Panc1 (cell line): ENCODE data around the gene ELK3. TPM values are rescaled to one million over a fixed set of nuclear protein-coding genes. Genes with fewer than 3 reads are reported as not detected.

ENCODE experiments used
- ATAC-seq: fragments of 200-7000 bp; cut with Tn5 transposase; 2 replicates; pipeline ENCODE4 v1.9.1; 2020; ENCODE audit warnings: mild to moderate bottlenecking, moderate library complexity
- BruUV-seq: library from RNA; stranded (reverse); fragments of 400-500 nt; replicated peaks from 2 replicates; lab custom pipeline; 2021; lab: Mats Ljungman, UMichigan
- CTCF ChIA-PET: fragments of 300-600 bp; sonication (Branson Sonifier 250); formaldehyde crosslinking; loops from one replicate; lab custom pipeline; 2022; ENCODE audit warnings: antibody characterized with exemption; lab: Charles Lee
- POLR2A ChIA-PET: fragments of 300-600 bp; sonication (Branson Sonifier 250); formaldehyde crosslinking; loops from one replicate; lab custom pipeline; 2022; ENCODE audit warnings: antibody characterized with exemption; lab: Charles Lee
- DNase-seq: peaks from one replicate; pipeline ENCODE4 v3.0.0-alpha.2; 2010; ENCODE audit warnings: low read depth, low spot score
- H3K27ac ChIP-seq: 2 replicates; pipeline ENCODE4 v1.5.1; 2011; ENCODE audit warnings: mild to moderate bottlenecking, low read length, inconsistent platforms
- H3K27me3 ChIP-seq: fragments of 200-500 bp; sonication (Bioruptor generic); 2 replicates; pipeline ENCODE4 v1.6.0; 2014; ENCODE audit warnings: low read length, inconsistent platforms; ENCODE audit not compliant: control insufficient read depth, insufficient read depth
- H3K36me3 ChIP-seq: fragments of 200-500 bp; sonication (Bioruptor generic); 2 replicates; pipeline ENCODE4 v1.5.1; 2014; ENCODE audit warnings: inconsistent platforms, mild to moderate bottlenecking, low read length, moderate library complexity; ENCODE audit not compliant: control insufficient read depth, insufficient read depth
- H3K4me1 ChIP-seq: 2 replicates; pipeline ENCODE4 v1.5.1; 2011; ENCODE audit warnings: inconsistent platforms, mild to moderate bottlenecking, low read length, moderate library complexity; ENCODE audit not compliant: control insufficient read depth, insufficient read depth
- H3K4me3 ChIP-seq, 2 experiments: 2 replicates each; pipeline ENCODE4 v1.5.1; 2011 to 2012; ENCODE audit warnings: low read depth in 2 of 2, low read length in 2 of 2, mild to moderate bottlenecking in 2 of 2, inconsistent platforms in 1 of 2, moderate library complexity in 1 of 2
- H3K9me3 ChIP-seq: fragments of 200-500 bp; sonication (Bioruptor generic); 2 replicates; pipeline ENCODE4 v1.5.1; 2014; ENCODE audit warnings: low read depth, mild to moderate bottlenecking, inconsistent platforms, low read length, moderate library complexity; ENCODE audit not compliant: control insufficient read depth, insufficient read depth
- POLR2AphosphoS5 ChIP-seq: IDR thresholded peaks from 2 replicates; pipeline ENCODE4 v1.6.1; 2012; ENCODE audit warnings: mild to moderate bottlenecking, low read depth, low read length, moderate library complexity
- SIN3A ChIP-seq: IDR thresholded peaks from 2 replicates; pipeline ENCODE4 v1.6.1; 2012; ENCODE audit warnings: low read depth, mild to moderate bottlenecking, low read length, moderate library complexity, borderline replicate concordance; ENCODE audit not compliant: insufficient read depth
- TCF7L2 ChIP-seq: IDR thresholded peaks from 2 replicates; pipeline ENCODE4 v1.6.1; 2011; ENCODE audit warnings: mild to moderate bottlenecking, low read depth, low read length, inconsistent platforms
- in situ Hi-C: cut with HindIII; loops from 2 replicates; pipeline ENCODE4 v1.10.0; 2016; ENCODE audit warnings: low sequenced_read_pairs, low pct_unique_long_range_greater_than_20kb
- intact Hi-C: fragments of 100-400 bp; cut with micrococcal nuclease; formaldehyde crosslinking; loops from one replicate; pipeline ENCODE4 v1.10.0; 2022; ENCODE audit not compliant: unreplicated experiment
- total RNA-seq: library from RNA; stranded (reverse); gene quantifications from one replicate; pipeline ENCODE4 v1.2.1, GENCODE V29; 2021; ENCODE audit not compliant: unreplicated experiment
- TF ChIP-seq, protein P1 (sequence below), 2 experiments: IDR thresholded peaks; 2 replicates each; pipeline ENCODE4 v1.6.1; 2011 to 2012; ENCODE audit warnings: low read depth in 2 of 2, control low read depth in 1 of 2, low read length in 1 of 2, mild to moderate bottlenecking in 1 of 2, moderate library complexity in 1 of 2; ENCODE audit not compliant: insufficient read depth in 1 of 2
- TF ChIP-seq, protein P2 (sequence below): fragments of 450-650 bp; IDR thresholded peaks from 2 replicates; pipeline ENCODE4 v1.5.1; 2017; ENCODE audit warnings: mild to moderate bottlenecking

ELK3 gene
- total RNA-seq, 1 experiment from 2014 or later, result 25.1 TPM

DNA sequence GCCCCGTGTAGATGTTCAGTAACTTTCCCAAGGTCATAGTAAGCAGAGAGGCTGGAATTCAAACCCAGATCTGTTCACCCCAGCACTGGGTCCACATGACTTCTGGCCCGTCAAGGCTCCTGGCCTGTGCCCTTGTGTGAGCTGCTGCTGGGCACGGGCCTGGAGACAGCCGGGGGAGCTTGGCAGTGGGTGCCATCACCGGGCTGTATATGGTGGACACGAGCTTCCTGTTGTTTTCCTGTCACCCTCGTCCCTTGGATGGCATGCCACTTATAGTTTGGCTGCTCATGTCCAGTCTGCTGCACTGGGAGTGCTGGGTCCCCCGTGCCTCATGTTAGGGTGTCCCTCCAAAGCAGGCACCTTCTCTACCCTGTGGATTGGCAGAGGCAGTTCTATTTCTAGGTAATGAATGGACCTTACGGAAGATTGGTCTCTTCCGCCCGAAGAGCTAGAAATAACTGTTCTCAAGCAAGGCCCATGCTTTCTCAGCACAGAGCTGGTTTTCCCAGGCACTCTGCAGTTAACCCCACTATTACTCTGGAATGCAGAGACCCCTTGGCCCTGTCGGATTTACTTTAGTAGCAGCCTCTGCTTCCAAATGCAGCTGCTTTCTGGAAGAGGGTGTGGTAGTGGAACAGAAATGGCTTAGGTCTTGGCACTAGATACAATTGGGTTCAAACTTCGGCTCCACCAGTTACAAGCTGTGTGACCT lies 44.3 kb downstream of the ELK3 start:
- CTCF ChIA-PET, result no interaction called here

DNA sequence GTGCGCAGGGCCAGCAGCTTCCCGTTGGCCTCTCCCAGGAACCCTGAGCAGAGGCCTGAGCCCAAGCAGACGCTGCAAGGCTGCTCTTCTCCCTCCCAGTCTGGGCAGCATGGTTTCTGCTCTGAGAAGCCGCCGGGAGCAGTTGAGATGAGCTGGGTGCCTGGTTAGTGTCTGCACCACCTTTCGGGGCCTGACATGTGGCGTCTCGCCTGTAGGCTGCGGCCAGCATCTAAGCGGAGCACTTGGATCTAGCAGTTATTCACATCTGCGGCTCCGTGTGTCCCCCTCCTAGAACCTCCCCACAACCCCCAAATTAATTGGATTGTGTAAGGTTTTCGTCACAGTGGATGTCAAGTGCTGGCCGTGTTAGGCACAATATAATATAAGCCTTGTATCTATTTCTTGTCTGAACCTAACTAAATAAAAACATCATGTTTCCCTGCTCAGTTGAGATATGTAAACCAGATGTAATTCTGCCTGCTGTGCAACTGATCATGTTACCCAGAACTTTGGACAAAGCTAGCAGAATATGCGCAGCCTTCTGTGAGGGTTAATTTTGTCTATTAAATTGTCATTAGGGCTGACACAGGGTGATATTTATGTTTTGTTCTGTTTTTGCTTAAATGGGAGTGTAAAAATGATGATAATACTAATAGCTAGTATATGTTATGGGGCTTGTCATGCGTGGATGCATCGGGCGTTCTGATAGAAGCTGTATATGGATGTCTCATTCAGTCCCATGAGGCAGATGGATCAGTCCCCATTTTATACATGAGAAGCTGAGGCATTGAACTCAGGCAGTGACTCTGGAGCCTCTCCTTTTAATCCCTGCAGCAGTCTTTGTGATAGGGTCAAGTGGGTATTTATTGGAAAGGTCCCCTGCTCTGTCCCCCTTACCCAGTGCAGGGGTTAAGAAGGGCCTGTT lies 45.8 kb downstream of the ELK3 start:
- Histone ChIP-seq H3K9me3 (no peaks in the 10 kb centered on the region), H3K27me3 (no peaks in the 10 kb centered on the region), H3K36me3 (no peaks in the 10 kb centered on the region), H3K4me3 (no peak overlapping the region), H3K4me1 (peaks cover 3% of the 10 kb centered on the region; the same call in 1 of the 2 replicates), H3K27ac (no peak overlapping the region)
- ChIA-PET POLR2A (no interaction called here), CTCF (no interaction called here)
- in situ Hi-C loops (no loop called here), intact Hi-C loops (no loop called here)
- ATAC-seq (no peak), DNase-seq (no peak)
- no TSS peak for BruUV-seq
- TF ChIP-seq POLR2AphosphoS5 (no peak), SIN3A (no peak), TCF7L2 (no peak)
- TF ChIP-seq, protein P1, sequence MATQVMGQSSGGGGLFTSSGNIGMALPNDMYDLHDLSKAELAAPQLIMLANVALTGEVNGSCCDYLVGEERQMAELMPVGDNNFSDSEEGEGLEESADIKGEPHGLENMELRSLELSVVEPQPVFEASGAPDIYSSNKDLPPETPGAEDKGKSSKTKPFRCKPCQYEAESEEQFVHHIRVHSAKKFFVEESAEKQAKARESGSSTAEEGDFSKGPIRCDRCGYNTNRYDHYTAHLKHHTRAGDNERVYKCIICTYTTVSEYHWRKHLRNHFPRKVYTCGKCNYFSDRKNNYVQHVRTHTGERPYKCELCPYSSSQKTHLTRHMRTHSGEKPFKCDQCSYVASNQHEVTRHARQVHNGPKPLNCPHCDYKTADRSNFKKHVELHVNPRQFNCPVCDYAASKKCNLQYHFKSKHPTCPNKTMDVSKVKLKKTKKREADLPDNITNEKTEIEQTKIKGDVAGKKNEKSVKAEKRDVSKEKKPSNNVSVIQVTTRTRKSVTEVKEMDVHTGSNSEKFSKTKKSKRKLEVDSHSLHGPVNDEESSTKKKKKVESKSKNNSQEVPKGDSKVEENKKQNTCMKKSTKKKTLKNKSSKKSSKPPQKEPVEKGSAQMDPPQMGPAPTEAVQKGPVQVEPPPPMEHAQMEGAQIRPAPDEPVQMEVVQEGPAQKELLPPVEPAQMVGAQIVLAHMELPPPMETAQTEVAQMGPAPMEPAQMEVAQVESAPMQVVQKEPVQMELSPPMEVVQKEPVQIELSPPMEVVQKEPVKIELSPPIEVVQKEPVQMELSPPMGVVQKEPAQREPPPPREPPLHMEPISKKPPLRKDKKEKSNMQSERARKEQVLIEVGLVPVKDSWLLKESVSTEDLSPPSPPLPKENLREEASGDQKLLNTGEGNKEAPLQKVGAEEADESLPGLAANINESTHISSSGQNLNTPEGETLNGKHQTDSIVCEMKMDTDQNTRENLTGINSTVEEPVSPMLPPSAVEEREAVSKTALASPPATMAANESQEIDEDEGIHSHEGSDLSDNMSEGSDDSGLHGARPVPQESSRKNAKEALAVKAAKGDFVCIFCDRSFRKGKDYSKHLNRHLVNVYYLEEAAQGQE (IDR thresholded peaks at IDR 0.05; ENCODE audit: insufficient read depth in 1 of 2, low read depth in 2 of 2, low read length in 1 of 2), result no peak
- TF ChIP-seq, protein P2, sequence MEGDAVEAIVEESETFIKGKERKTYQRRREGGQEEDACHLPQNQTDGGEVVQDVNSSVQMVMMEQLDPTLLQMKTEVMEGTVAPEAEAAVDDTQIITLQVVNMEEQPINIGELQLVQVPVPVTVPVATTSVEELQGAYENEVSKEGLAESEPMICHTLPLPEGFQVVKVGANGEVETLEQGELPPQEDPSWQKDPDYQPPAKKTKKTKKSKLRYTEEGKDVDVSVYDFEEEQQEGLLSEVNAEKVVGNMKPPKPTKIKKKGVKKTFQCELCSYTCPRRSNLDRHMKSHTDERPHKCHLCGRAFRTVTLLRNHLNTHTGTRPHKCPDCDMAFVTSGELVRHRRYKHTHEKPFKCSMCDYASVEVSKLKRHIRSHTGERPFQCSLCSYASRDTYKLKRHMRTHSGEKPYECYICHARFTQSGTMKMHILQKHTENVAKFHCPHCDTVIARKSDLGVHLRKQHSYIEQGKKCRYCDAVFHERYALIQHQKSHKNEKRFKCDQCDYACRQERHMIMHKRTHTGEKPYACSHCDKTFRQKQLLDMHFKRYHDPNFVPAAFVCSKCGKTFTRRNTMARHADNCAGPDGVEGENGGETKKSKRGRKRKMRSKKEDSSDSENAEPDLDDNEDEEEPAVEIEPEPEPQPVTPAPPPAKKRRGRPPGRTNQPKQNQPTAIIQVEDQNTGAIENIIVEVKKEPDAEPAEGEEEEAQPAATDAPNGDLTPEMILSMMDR, result no peak

More for the DNA sequence above, 44.3 kb downstream of the ELK3 start:
- no peaks in the 10 kb centered on the region for H3K36me3 ChIP-seq
- H3K4me3 ChIP-seq, result no peak overlapping the region
- no peak for TF ChIP-seq POLR2AphosphoS5
- TF ChIP-seq, protein P1 (IDR thresholded peaks at IDR 0.05; ENCODE audit: insufficient read depth in 1 of 2, low read depth in 2 of 2, low read length in 1 of 2), result no peak
- TF ChIP-seq, protein P2, result no peak
- TF ChIP-seq SIN3A, result no peak
- no peak for TF ChIP-seq TCF7L2
- BruUV-seq, result no TSS peak
- no peaks in the 10 kb centered on the region for H3K9me3 ChIP-seq
- POLR2A ChIA-PET, result no interaction called here
- intact Hi-C loops, result no loop called here
- no peaks in the 10 kb centered on the region for H3K27me3 ChIP-seq
- H3K27ac ChIP-seq, result no peak overlapping the region
- H3K4me1 ChIP-seq, result peaks cover 3% of the 10 kb centered on the region; the same call in 1 of the 2 replicates
- ATAC-seq (no peak), DNase-seq (no peak)
- in situ Hi-C loops, result no loop called here
